ENCODE results near the gene FBXW7.

FBXW7 gene

GRCh38 chr4:152321923-152322322 is 214.0 kb downstream of the FBXW7 start:
- DNase-seq: no peak

- DNase-seq: no peak
Measured at GRCh38 chr4:152321398-152321797, 214.5 kb downstream of the FBXW7 start.

- no peak for DNase-seq
Measured at GRCh38 chr4:152316969-152317368, 218.9 kb downstream of the FBXW7 start.

- DNase-seq: no peak
Measured at GRCh38 chr4:152310257-152310656, 225.6 kb downstream of the FBXW7 start.

- DNase-seq: no peak
Measured at GRCh38 chr4:152309418-152309817, 226.5 kb downstream of the FBXW7 start.

- no peak for DNase-seq
Measured at GRCh38 chr4:152308951-152309350, 226.9 kb downstream of the FBXW7 start.

GRCh38 chr4:152307669-152308068 is 228.2 kb downstream of the FBXW7 start:
- no peak for DNase-seq

GRCh38 chr4:152306541-152306940 is 229.4 kb downstream of the FBXW7 start:
- DNase-seq: no peak

- DNase-seq: no peak
Measured at GRCh38 chr4:152304220-152304619, 231.7 kb downstream of the FBXW7 start.

GRCh38 chr4:152301381-152301780 is 234.5 kb downstream of the FBXW7 start:
- no peak for DNase-seq

GRCh38 chr4:152299553-152299952 is 236.3 kb downstream of the FBXW7 start:
- DNase-seq: no peak

GRCh38 chr4:152296386-152296785 is 239.5 kb downstream of the FBXW7 start:
- DNase-seq: no peak

- no peak for DNase-seq
Measured at GRCh38 chr4:152294765-152295164, 241.1 kb downstream of the FBXW7 start.

GRCh38 chr4:152294331-152294730 is 241.6 kb downstream of the FBXW7 start:
- DNase-seq: no peak

GRCh38 chr4:152293527-152293926 is 242.4 kb downstream of the FBXW7 start:
- no peak for DNase-seq

- DNase-seq: no peak
Measured at GRCh38 chr4:152290366-152290921, 245.4 kb downstream of the FBXW7 start.

- DNase-seq: no peak
Measured at GRCh38 chr4:152289941-152290340, 246.0 kb downstream of the FBXW7 start.

- DNase-seq: no peak
Measured at GRCh38 chr4:152289541-152289940, 246.4 kb downstream of the FBXW7 start.

GRCh38 chr4:152283801-152284470 is 252.0 kb downstream of the FBXW7 start:
- no peak for DNase-seq

- no peak for DNase-seq
Measured at GRCh38 chr4:152281822-152282221, 254.1 kb downstream of the FBXW7 start.

- DNase-seq: no peak
Measured at GRCh38 chr4:152281211-152281610, 254.7 kb downstream of the FBXW7 start.

GRCh38 chr4:152279234-152279566 is 256.7 kb downstream of the FBXW7 start:
- no peak for DNase-seq

GRCh38 chr4:152278505-152279233 is 257.2 kb downstream of the FBXW7 start:
- DNase-seq: no peak

- DNase-seq: no peak
Measured at GRCh38 chr4:152278172-152278504, 257.8 kb downstream of the FBXW7 start.

GRCh38 chr4:152277333-152277732 is 258.6 kb downstream of the FBXW7 start:
- DNase-seq: no peak
